NCI-H2107 treated with DMSO at 0.1 percent for 48 hours (cell line): ENCODE data around the gene GPS1.

Experiments used
- DNase-seq: peaks from one replicate; lab custom pipeline; 2025; ENCODE audit not compliant: unreplicated experiment; lab: John Stamatoyannopoulos, UW

Gene GPS1

DNA sequence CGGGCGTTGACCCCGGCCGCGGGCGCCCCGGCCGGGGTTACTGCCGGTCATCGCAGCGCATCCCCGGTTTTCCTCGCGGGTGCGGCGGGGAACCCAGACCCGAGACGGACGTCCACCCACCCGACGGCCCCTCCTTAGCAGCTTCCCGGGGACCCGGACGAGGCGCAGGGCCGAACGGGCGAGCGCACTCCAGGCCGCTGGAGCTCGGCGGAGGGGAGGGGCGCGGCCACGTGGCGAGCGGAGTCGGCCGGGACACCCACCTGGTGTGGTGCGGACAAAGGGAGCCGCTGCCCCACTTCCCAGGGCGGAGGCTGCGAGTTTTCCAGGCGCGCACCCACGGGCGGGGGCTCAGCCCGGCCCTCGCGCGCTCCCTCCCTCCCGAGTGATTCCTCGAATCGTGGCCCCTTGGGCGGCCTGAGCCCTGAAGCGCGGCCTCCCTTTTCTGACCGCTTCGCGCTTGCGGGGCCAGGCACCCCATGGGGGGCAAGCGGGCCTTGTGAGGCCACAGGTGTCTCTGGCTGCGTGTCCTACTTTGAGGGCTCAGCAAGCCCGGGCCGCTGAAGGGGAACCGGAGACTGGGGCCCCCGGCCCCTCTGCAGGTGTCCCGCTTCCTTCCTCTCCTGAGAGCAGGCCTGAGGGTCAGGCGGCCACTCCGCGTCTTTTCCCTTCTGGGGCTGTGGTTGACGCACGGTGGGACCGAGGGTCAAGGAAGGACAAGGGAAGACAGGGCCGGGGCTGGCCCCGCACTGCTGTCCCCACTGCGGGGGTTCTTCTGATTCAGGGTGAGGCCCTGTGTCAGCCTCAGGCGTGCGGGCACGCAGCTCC lies 47.5 kb downstream of the GPS1 start:
- DNase-seq: no peak

DNA sequence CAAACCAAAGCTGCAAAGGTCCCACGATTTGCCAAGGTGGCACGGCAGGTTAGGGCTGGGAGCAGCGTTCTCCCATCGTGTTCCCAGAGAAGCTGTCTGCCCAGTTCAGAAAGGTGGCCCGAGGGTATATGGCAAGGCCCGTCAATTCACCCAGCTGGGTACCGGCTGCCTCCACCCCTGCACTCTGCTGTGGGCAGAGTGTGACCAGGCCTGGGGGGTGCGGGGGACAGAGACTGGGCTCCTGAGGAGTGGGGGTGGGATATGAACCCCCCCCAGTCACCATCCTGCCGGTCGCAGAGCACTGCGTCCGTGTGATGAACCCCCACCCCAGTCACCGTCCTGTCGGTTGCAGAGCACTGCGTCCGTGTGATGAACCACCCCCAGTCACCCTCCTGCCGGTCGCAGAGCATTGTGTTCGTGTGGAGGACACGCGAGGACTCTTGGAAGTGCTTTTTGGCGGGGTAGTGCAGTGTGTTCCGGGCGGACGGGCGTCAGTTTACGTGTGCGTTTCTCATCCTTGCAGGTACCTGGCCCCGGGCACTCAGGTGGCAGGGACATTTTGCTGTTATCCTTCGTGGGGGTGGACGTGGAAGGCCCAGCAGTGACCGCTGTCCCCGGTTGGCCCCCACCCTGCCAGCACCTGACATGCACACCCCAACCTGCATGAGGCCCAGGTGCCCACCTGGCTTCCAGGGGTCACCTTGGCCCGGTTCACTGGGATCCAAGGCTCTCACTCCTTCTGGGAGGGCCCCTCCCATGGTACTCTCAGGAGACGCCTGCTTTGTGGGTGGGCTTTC lies 49.0 kb downstream of the GPS1 start:
- DNase-seq: no peak

DNA sequence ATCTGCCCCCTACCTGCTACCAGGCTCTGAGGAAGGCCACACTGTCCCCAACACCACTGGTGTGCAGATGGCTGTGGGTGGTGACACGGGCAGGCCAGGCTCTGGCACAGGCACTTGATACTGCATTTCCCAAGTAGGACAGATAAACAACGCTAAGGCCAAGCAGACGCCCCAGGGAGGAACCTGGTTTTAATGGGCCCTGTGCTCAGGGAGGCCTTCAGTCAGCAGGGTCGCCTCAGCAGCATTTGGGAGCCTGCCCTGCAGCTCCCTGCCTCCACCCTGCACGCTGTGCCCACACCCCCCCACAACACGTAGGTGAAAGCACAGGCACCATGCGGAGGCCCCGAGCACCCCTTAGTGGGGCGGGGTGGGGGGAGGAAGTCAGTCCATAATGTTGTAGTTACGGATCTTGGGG lies 49.6 kb downstream of the GPS1 start:
- no peak for DNase-seq

DNA sequence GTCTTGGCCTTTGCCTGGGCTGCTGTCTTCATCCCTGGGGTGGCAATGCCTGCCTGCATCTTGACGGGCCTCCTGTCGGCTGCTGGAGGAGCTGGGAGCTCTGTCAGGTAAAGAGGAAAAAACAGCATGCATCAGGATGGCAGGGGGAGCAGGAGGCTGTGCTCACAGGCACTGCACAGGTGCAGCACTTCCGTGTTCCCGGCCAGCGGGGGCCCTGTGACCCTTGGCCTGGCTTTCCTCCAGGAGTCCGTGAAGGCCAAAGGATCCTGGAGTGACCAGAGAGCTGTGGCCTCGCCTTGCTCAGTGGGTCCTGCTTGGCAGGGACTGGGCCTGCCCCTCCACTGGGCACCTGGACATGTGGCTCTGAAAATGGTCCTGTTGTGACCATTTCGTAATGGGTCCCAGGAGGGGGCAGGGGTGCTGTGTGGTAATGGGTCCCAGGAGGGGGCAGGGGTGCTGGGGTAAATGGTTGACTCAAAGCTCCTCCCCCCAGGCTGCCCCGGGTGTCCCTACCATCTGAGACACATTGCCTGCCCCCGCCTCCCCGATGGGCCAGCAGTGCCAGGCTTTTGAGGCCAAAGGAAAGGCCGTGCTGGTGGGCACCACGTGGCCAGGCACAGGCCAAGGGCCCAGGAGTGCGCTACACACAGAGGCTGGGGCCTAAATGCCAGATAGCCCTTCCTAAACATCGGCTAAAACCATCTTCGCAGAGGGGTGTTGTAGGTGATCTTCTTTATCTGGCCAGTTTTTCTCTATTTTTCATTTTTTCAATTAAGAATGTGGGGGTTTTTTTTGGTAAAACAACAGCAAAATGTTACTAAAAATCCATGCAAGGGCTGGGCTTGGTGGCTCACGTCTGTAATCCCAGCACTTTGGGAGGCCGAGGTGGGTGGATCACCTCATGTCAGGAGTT lies 50.3 kb downstream of the GPS1 start:
- DNase-seq: no peak

DNA sequence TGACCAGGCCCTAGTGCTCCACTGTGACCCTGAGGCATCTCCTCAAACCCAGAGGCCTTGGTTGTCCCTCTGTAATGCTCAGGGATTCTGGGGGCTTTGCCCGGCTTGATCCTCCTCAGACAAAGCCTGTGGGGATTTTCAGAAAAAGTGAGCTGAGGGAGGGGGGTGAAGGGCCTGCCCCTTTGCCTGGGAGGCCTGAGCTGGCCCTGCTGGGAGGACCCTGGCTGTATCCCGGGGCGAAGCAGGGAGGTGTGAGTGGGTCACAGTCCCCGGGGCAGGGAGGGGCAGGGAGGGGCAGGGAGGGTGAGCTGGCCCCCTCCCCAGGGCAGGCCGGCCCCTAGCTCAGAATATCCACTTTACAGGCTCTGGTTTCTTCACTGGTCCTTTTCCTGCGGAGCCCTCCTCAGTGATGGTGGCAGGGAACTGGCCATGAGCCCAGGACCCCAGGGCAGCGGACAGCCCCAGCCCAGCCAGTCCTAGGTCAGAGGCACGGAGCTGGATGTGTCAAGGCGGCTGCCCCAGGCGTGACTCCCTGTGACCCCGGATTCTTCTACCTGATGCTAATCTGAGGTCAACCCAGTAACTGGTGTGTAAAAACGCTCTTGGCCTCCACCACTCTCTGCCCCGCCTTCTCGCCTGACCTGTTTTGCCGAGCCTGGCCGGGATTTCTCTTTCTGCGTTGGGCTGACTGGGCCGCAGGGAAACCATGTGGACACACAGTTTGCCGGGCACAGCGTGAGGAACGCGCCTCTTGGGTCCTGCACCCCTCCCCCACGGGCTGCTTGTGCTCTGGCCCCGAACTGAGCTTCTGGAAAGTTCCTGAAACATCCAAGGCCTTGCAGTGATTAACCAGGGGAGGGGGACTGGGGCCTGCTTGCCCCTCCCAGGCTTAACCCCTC lies 52.1 kb downstream of the GPS1 start:
- no peak for DNase-seq

DNA sequence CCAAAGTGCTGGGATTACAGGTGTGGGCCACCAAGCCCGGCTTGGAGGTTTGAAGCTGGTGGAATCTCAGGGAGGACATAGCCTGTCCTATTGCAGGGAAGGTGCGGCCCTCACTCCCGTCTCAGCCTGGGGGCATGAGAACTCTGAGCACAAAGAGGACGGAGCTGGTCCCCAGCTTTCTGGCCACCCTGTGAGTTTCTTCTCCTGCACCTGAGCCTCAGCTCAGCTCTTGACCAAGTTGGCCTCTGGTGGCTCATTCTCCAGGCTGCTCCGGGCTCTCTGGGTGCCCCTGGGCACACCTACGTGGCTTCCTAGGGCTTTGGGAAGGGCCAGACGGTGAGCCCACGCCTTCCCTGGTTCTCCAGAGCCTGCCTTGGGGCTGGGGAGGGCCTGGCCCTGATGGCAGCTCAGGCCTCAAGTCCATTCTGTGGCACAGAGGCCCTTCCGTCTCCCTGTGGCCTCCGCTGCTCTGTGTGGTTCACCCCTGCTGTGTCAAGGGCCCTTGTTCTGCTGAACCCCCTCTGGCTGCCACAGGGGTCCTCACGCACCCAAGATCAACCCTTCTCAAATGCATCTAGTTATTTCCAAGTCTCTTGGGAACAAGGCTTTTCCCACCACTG lies 53.2 kb downstream of the GPS1 start:
- DNase-seq: no peak

DNA sequence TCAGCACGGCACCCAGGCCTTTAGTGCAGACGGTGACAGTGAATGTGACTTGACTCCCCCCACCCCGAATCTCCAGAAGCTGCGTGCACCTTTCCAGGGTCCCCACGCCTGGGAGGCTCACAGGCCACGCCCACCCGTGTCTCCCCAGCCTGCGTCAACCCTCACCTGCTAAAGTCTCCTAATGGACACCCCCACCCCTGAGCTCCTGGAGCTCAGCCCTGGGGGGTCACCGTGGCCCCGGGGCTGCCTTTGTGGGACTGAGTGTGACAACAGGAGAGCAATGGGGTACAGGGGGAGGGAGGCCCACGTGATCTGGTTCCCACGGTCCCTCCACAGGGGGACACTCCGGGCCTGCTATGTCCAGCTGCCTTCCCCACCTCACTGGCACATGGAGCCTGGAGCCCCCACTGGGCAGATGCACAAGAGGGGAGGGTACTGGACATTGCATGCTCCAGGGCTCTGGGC lies 53.8 kb downstream of the GPS1 start:
- DNase-seq: no peak

DNA sequence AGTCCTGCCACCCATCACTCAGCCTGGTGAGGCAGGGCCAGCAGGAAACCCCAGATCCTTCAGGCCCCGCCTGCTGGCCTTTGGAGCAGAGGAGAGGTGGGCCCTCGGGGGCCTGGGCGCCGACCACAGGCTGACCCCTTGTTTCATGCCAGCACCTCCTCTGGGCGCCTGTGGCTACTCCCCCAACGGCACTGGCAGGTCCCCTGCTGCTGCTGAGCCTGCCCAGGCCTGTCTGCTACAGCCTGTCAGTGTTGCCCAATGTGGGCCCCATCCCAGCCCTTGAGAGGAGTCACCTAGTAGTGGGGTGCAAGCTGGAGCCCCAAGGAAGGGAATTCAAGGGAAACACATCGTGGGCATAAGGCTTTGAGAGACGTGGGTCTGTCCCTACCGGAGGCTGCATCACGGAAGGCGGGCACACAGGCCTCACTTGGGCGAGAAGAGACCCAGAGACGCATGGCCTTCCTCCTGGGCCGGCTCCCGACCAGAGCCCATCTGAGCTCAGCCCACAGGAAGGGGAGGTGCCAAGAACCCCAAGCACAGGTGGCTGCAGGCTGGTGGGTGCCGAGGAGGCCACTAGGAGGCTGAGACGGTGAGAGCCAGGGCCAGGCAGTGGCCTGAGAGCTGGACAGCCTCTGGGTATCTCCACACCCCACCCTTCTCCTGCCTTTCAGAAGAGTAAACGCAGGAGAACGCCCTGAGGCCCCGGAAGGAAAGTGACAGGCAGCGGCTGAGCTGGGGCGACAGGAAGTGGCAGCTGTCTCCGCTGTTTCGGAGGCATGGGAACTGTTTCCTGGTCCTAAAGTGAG lies 54.4 kb downstream of the GPS1 start:
- DNase-seq: peak; percentile 54

DNA sequence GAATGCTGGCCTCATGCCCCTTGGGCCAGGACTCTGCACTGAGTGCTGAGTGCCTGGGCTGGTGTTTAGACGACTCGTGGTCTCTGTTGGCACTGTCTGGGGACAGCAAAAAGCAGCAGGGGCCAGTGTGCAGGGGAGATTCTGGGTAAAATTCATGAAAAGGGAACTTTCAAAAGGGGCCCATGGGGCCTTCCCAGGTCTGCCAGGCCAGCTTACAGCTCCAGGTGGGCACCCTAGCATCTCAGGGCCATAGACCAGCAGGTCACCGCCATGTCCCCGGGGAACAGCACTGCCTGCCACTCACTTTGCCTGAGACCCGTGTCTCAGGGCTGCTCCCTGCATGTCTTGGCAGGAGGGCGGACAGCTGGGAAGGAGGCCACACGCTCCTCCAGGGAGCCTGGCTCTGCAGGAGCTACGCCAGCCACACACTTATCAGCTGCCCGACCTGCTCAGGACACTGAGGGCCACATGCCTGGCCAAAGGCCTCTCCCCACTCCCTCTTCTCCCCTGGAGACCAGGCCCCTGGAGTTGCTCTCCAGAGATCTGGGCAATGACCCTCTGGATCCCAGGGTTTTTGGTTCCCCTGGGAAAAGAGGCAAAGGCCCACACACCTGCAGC lies 55.1 kb downstream of the GPS1 start:
- DNase-seq: no peak
